Neural progenitor cell (in vitro differentiated cells): ENCODE results near the gene DCST2.

Experiments
- EZH2phosphoT487 ChIP-seq: fragments of 200-600 bp; sonication (generic); IDR thresholded peaks from 2 replicates; pipeline ENCODE4 v1.6.1; 2017; ENCODE audit warnings: antibody characterized with exemption
- TF ChIP-seq, protein P1 (sequence below): fragments of 200-600 bp; sonication (generic); IDR thresholded peaks from 2 replicates; pipeline ENCODE4 v1.5.1; 2017; ENCODE audit warnings: antibody characterized with exemption, mild to moderate bottlenecking

GRCh38 chr1:154982897-154983648 lies 50.5 kb downstream of the DCST2 start, which contains the start of gene FLAD1:
- TF ChIP-seq EZH2phosphoT487 = no peak
- TF ChIP-seq, protein P1, sequence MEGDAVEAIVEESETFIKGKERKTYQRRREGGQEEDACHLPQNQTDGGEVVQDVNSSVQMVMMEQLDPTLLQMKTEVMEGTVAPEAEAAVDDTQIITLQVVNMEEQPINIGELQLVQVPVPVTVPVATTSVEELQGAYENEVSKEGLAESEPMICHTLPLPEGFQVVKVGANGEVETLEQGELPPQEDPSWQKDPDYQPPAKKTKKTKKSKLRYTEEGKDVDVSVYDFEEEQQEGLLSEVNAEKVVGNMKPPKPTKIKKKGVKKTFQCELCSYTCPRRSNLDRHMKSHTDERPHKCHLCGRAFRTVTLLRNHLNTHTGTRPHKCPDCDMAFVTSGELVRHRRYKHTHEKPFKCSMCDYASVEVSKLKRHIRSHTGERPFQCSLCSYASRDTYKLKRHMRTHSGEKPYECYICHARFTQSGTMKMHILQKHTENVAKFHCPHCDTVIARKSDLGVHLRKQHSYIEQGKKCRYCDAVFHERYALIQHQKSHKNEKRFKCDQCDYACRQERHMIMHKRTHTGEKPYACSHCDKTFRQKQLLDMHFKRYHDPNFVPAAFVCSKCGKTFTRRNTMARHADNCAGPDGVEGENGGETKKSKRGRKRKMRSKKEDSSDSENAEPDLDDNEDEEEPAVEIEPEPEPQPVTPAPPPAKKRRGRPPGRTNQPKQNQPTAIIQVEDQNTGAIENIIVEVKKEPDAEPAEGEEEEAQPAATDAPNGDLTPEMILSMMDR = no peak
